ENCODE results near the gene MBD3L5.
"Not testable (repeated sequence)": the region's sequence is repeated elsewhere in the genome, so short reads cannot be mapped to it uniquely, and the experiment has no call there.

MBD3L5 gene

DNA sequence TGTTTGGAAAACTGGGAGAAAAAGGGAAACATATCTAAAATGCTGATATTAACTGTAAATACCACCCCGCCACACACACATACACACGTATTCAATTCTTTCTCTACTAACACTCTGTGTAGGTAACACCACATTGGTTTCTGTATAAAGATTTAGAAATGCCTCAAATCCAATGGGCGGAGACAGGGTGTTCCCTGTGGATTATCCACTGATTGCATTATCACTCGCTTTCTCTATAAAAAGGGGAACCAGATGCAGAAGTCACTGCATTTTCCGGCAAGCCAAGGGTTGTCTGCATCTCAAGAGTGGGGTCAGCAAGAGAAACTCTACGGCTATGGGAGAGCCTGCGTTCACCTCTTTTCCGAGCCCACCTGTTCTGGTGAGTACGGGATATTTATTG is at the start of gene MBD3L5:
Gene MBD3L5 (plus strand): TSS at position 301 of the 400 bp plus-strand sequence. CDS start 34 bp downstream, at position 335.
- not testable (repeated sequence) for DNase-seq

DNA sequence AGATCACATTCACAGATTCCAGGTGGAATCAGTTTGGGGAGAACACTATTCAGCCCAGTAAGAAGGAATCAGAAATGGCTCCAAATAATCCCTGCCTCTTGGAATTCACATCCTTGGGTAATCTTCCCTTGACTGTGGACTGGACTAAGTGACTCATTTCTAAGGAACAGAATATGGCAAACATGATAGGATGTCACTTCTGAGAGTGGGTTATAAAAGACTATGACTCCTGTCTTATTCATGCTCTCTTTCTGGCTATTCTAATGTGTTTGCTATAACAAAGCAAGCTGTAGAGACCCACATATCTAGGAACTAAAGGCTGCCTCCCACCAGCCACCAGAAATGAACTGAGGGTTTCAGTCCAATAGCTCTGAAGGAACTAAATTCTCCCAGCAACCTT is 46.9 kb upstream of the MBD3L5 start:
- DNase-seq = no peak

DNA sequence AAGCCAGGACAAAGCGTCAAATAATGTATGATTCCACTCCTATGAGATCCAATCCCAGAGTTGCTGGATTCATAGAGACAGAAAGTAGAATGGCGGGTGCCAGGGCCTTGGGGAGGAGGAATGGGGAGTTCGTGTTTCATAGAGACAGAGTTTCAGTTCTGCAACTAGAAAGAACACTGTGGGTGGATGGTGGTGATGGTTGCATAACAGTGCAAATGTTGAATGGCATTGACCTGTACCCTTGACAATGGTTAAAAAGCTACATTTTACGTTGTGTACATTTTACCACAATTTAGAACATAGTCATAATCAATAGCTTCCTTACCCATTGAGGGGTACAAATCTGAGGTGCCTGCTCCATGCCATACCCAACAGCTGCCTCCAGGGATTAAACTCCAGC is 42.5 kb upstream of the MBD3L5 start:
- no peak for DNase-seq

DNA sequence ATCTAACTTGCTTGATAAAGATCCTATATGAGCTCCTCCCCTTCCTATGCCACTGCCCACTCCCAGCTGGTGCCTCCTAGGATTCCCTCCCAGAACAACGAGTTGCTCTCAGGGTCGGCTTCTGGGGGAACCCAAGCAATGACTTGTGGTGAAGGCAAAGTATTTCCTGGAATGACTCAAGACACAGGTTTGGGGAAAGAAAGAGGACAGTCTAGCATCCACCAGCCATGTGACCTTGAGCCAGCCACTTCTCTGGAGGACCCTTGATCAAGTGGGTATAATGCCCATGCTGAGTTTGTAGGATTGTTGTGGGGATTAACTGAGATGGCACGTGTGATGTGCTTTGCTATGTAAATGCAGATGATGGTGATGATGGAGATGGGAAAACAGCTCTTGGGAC is 42.1 kb upstream of the MBD3L5 start:
- no peak for DNase-seq

DNA sequence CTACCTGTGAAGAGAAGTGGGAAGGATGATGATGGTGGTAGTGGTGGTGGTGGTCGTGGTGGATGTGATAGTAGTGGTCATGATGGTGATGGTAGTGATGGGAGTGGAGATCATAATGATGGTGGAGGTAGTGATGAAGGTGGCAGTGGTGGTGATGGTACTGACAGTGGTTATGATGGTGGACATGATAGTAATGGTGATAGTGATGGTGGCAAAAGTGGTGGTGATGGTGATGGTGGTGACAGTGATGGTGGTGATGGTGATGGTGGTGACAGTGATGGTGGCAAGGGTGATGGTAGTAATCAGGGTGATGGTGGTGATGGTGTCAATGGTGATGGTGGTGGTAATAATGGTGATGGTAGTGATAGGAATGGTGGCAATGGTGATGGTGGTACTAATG is 35.3 kb upstream of the MBD3L5 start:
- DNase-seq = no peak

DNA sequence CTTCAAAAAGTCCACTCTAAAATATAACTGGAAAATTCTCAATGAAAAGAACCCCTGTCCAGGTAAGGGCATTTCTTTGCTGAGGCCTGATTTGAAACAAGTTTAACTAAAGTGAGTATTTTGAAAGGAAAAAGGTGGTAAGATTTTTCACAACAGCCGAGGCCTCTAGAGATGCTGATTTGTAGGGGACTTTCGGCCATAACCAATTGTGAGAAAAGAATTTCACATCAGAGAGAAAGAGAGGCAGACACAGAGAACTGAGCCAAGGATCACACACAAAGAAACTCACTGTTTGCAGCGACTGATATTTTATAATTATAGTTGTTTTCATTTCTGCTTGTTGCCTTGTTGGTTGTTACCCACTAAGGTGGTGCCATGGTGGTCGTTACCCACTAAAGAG is 33.6 kb upstream of the MBD3L5 start:
- no peak for DNase-seq

DNA sequence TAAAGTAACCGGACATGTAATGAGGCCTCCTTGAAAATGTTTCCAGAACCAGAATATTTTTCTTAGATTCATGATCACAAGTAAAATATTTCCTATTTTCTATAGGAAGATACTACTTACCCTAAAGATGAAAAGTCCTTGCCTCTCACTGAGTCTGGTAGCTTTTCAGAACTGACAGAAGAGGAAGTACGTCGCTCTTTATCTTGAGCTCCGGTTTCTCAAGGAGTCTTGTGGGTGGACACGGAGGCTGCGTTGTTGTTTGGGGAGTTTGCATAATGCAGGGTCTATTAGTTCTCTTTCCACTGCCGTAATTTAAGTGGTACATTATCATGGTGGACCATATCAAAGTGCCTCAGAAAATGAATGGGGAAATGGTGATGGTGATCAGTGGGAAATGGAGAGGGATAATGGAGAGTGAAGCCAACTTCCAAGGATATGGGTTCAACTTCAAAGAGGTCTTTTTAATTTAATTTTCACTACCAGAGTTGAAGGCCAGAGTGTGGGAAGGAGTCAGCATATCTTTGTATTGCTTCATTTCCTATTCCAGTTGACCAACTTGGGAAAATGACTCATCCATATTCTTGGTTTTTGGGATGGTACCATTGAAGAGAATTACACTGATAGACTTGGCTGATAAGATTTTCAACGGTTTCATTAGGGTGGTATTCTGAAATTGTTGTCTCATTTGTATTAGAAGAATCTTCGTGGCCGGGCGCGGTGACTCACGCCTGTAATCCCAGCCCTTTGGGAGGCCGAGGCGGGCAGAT is 32.5 kb upstream of the MBD3L5 start:
- DNase-seq = no peak

DNA sequence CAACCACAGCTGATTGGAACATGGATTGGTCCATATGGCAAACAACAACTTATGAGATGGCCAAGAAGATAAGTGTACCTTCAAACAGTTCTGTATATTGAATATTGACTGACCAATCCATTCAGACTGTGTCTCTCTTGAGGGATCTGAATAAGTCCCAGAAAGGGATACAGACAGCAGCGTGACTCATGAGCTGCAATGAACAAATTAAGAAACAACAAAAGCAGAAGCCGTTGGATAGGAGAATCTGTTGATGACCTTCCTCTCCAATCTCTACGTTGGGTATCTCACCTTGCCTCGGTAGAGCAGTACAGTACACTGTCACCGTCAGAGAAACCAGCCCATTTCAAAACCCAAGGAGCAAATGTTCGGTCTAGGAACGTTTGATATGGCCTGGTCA is 30.4 kb upstream of the MBD3L5 start:
- no peak for DNase-seq

DNA sequence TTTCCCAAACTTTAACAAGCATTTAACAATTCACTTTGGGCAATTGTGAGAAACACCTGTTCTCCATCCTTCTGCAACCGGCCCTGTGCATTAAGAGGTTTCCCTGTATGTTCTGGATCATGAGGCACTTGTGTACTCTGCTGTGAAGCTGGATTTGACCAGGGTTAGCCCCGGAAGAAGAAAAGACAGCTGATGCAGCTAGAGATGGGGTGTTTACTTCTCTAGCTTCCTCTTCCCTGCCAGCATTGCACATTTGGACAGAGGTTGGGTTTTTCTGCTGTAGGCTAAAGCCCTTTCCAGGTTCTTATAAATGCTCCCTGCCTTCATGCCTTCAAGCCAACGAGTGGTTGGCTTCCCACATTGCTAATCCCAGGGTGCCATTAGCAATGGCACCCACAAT is 30.0 kb upstream of the MBD3L5 start:
- DNase-seq = no peak

DNA sequence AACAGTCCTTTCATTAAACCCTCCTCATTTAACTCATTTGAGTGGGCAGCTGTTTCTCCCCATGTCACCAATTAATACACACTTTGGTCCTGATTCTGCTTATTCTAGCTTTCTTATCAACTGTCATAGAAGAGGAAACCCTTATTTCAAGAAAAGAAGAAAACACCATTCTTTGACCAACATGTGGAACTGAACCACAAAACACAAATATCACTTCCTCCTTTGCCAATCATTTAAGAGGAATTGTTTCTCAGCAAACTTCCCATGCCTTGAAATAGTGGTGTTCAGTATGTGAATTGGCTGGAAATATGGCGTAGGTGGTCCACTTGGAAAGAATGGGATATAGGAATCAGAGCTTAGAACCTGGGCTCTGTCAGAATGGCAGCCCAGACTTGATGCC is 29.6 kb upstream of the MBD3L5 start:
- DNase-seq = no peak

DNA sequence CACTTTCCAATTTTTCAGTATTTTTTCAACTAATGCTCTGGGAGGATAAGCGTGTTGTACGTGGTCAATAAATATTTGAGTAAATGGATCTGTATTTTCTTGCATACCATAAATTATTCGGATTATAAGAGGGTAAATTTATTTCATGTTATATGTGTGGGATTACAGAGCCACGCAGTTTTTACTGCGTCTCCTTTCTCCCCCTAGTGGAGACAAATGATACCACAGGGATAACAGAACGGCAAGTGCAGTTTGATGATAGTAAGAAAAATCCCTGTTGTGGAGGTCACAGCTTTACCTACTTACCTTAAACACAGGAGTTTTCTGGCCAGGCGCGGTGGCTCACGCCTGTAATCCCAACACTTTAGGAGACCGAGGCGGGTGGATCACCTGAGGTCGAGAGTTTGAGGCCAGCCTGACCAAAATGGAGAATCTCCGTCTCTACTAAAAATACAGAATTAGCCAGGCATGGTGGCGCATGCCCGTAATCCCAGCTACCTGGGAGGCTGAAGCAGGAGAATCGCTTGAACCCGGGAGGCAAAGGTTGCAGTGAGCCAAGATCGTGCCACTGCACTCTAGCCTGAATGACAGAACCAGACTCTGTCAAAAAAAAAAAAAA is 26.0 kb upstream of the MBD3L5 start:
- no peak for DNase-seq

DNA sequence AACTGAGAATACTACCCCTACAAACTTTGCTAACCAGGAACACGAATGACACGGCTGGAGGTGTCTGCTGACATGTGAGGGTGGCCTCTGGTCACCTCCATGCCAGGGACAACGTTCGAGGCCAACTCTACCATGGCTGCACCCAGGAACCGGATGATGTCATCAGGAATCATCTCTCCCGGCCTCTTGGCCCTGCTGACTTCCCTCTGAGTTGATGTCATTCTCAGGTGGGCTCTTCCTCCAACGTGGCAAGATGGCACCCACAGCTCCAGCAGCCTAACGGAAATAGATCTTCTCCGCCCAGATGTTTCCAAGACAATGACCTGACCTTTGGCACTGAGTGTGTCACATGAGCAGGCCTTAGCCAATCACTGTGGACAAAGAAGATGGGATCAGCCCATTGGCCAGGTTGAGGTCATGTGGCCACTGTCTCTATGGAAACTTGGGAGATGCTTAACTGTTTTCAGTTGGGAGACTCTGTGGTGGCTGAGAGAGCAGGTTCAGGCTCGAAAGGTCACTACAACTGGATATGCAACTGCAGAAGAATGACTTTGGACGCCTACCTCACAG is 24.2 kb upstream of the MBD3L5 start:
- DNase-seq = no peak

DNA sequence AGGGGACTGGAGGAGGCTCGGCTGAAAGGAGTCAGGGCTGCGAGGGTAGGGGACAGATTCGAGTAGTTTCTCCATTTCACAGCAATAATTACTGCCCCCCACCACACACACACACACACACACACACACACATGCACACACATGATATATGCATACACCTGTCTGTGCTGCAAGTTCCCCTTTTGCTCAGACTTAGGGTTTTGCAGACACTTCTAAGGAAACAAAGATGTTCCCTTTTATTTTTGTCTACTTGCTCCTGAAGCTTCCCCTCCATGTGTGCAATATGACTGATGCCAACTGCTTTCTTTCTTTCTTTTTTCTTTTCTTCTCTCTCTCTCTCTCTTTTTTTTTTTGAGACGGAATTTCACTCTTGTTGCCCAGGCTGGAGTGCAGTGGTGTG is 22.5 kb upstream of the MBD3L5 start:
- no peak for DNase-seq

DNA sequence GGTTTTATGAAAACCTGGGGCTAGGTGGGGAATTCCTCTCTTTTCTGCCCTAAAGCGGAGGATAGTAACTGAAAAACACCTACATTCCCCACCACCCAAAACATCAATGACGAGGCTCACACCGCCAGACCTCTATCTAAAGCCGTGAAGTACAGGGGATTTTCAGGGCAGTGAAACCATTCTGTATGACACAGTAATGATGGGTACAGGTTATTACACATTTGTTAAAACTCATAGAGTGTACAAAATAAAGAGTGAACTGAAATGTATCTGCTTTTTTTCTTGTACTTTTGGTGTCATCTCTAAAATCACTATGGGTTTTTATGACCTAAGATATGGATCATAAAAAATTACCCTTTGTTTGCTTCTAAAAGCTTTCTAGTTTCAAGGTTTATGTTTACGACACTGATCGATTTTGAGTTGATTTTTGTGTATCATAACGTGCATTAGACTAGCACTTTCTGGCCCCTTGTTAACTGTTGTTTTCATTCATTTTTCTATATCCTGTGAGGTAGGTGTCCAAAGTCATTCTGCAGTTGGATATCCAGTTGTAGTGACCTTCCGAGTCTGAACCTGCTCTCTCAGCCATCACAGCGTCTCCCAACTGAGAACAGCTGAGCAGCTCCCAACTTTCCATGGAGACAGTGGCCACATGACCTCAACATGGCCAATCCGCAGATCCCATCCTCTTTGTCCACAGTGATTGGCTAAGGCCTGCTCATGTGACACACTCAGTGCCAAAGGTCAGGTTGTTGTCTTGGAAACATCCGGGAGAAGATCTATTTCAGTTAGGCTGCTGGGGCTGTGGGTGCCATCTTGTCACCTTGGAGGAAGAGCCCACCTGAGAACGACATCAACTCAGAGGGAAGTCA is 19.4 kb upstream of the MBD3L5 start:
- no peak for DNase-seq

DNA sequence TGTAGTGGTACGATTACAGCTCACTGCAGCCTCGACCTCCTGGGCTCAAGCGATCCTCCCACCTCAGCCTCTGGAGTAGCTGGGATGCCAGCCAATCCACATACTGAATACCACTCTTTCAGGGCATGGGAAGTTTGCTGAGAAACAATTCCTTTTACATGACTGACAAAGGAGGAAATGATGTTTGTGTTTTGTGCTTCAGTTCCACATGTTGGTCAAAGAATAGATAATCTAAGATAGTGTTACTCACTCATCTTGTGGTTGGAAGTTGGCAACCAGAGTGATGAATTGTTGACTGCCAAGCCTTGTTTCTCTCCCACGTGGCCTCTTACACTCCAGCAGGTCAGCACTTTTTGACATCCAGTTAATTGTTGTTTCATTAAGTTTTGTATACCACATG is 16.7 kb upstream of the MBD3L5 start:
- DNase-seq = no peak

DNA sequence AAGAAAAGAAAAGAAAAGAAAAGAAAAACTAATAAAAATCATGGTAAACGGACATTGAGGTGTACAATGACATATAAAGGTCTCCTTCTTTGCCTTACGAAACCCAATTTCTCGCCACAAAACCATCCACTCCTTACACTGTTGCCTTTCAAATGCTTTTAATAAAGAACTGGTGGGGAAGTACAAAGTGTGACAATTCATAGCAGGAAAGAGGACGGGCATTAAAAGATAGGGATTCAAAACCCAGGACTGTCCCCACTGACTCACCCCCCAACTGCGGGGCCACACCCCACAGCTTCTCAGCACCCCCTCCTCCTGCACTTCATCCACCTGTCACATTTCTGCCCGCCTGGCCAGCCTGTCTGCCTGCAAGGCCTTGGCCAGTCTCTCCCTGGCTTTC is 11.6 kb upstream of the MBD3L5 start:
- DNase-seq = no peak

DNA sequence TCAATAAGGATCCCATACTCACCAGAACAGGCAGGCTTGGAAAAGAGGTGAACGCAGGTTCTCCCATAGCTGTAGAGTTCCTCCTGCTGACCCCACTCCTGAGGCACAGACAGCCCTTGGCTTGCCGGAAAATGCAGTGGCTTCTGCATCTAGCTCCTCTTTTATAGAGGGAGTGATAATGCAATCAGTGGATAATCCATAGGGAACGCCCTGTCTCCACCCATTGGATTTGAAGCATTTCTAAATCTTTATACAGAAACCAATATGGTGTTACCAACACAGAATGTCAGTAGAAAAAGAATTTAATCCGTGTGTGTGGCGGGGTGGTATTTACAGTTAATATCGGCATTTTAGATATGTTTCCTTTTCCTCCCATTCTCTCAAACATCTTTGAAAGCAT is 9.0 kb upstream of the MBD3L5 start, which contains the start of gene MBD3L2B:
Gene MBD3L2B (minus strand): TSS at position 101 of the 400 bp plus-strand sequence. CDS start 34 bp downstream, at position 67.
- DNase-seq = not testable (repeated sequence)

DNA sequence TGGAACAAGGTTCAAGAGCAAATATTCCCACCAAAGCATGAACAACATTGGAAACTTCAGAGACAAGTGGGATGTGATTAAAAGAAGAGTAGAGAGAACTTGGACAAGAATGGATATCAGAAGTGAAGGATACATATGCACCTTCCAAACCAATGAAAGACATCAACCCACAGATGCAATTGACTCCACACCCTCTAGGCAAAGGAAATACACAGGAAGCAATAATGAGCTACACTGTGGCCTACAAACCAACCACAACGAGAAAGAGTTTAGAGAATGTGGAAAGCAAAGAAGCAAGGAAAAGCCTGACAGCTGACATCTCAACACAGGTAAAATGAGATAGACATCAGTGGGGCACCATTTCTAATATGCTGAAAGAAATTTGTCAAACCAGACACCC is 1.6 kb upstream of the MBD3L5 start:
- not testable (repeated sequence) for DNase-seq

DNA sequence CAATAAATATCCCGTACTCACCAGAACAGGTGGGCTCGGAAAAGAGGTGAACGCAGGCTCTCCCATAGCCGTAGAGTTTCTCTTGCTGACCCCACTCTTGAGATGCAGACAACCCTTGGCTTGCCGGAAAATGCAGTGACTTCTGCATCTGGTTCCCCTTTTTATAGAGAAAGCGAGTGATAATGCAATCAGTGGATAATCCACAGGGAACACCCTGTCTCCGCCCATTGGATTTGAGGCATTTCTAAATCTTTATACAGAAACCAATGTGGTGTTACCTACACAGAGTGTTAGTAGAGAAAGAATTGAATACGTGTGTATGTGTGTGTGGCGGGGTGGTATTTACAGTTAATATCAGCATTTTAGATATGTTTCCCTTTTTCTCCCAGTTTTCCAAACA is 9.7 kb downstream of the MBD3L5 start, which contains the start of gene MBD3L4:
Gene MBD3L4 (minus strand): TSS at position 101 of the 400 bp plus-strand sequence. CDS start 35 bp downstream, at position 66.
- DNase-seq = not testable (repeated sequence)

DNA sequence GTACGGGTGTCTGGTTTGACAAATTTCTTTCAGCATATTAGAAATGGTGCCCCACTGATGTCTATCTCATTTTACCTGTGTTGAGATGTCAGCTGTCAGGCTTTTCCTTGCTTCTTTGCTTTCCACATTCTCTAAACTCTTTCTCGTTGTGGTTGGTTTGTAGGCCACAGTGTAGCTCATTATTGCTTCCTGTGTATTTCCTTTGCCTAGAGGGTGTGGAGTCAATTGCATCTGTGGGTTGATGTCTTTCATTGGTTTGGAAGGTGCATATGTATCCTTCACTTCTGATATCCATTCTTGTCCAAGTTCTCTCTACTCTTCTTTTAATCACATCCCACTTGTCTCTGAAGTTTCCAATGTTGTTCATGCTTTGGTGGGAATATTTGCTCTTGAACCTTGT is 11.2 kb downstream of the MBD3L5 start:
- DNase-seq = not testable (repeated sequence)

DNA sequence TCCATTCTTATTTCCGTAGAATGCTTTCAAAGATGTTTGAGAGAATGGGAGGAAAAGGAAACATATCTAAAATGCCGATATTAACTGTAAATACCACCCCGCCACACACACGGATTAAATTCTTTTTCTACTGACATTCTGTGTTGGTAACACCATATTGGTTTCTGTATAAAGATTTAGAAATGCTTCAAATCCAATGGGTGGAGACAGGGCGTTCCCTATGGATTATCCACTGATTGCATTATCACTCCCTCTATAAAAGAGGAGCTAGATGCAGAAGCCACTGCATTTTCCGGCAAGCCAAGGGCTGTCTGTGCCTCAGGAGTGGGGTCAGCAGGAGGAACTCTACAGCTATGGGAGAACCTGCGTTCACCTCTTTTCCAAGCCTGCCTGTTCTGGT is 18.6 kb downstream of the MBD3L5 start, which contains the start of gene MBD3L2:
Gene MBD3L2 (plus strand): TSS at position 301 of the 400 bp plus-strand sequence. CDS start 53 bp downstream, at position 354.
- DNase-seq = not testable (repeated sequence)

DNA sequence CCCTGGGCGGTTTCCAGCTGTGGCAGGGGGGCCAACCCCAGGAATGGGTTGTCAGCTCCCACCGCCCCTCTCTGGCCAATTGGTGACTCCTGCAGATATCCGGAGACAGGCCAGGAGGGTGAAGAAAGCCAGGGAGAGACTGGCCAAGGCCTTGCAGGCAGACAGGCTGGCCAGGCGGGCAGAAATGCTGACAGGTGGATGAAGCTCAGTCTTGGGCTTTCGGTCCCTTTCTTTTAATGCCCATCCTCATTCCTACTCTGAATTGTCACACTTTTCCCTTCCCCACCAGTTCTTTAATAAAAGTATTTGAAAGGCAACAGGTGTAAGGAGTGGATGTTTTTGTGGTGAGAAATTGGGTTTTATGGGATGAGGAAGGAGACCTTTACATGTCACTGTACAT is 21.0 kb downstream of the MBD3L5 start:
- not testable (repeated sequence) for DNase-seq

DNA sequence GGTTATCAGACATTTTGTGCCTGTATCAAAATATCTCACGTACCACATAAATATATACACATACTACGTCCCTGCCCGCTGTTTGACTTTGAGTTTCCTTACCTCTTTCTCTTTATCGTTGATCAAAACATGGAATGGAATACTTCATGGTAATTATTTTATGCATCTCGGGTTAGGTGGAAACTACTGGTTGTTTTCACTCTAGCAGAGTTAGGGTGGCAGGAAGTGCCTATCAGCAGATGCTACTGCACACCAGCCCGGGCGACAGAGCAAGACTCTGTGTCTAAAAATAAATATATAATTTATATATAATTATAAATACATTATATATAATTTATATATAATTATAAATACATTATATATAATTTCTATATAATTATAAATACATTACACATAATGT is 22.5 kb downstream of the MBD3L5 start:
- DNase-seq = not testable (repeated sequence)

All from NCI-H524 (cell line).